ENCODE data around the gene RAB1B. TPM values are rescaled to one million over a fixed set of nuclear protein-coding genes. Genes with fewer than 3 reads are reported as not detected.

The RAB1B gene
- total RNA-seq, 1 experiment from 2014 or later: 380 TPM

DNA sequence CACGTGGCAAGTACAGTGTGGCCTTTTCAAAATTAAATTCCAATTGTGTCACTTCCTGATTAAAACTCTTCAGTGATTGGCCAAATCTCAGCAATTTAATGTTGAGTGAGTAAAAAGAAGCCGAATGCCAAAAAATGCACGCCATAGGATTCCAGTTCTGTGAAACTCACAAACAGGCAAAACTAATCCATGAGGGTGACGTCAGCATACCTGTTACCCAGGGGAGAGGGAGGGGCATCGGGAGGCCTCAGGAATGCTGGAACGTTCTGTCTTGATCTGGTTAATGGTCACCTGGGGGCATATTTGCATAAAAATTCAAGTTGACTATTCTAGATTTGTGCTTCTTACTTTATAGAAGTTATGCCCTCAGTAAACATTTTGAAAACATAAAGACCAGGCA, 39.9 kb upstream of the RAB1B start:
- DNase-seq (no peak), ATAC-seq (no peak)
- Histone ChIP-seq H3F3A (ENCODE audit: low read length, unreplicated experiment) (no peaks in the 10 kb centered on the region), H3K36me3 (ENCODE audit: low read depth, low read length) (no peaks in the 10 kb centered on the region; the same call in 1 of the 2 replicates), H3K4me2 (ENCODE audit: low read length) (no peak overlapping the region), H3K9me3 (ENCODE audit: low read length) (no peaks in the 10 kb centered on the region), H3K79me2 (ENCODE audit: low read length) (no peaks in the 10 kb centered on the region), H3K9me2 (replicated peaks; ENCODE audit: low read length) (no peaks in the 10 kb centered on the region), H3K4me1 (ENCODE audit: insufficient read depth, low read length) (peaks cover 7% of the 10 kb centered on the region), H3K4me3 (ENCODE audit: low read length) (no peak overlapping the region), H3K27me3 (ENCODE audit: low read length) (no peaks in the 10 kb centered on the region), H4K20me1 (ENCODE audit: low read length) (no peaks in the 10 kb centered on the region), H3K27ac (ENCODE audit: low read length) (no peak overlapping the region), H3K9ac (ENCODE audit: low read length) (no peak overlapping the region), H2AFZ (ENCODE audit: low read length) (no peak overlapping the region)
- ChIA-PET CTCF (no interaction called here), POLR2A (ENCODE audit: unreplicated experiment) (no interaction called here)
- intact Hi-C loops (cut with micrococcal nuclease): no loop called here
- no TSS peak for BruUV-seq (replicated peaks)
- TF ChIP-seq CTCF (conservative IDR thresholded peaks at IDR 0.05; ENCODE audit: low read depth, low read length) (no peak), EZH2phosphoT487 (IDR thresholded peaks at IDR 0.05; ENCODE audit: borderline replicate concordance, low read length) (no peak), EZH2 (IDR thresholded peaks at IDR 0.05; ENCODE audit: low read length, unreplicated experiment) (no peak)

DNA sequence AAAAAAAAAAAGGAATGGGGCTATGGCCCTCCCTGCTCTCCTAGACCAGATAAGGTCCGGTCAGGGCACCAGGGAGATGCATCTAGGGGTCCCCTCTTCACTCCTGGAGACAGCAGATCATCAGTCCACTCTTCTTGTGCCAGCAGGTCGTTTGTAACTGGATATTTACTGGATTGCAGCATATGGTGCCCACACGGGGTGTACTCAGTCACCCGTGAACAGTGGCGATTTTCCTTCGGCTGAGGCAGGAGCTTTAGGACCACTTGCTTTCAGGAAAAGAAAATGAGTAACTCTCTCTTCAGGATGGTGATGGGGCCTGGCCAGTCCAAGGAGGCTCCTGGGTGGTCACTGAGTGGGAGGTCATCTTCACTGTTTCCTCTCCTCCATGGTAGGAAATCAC, 38.3 kb upstream of the RAB1B start:
- Histone ChIP-seq H3K4me3 (ENCODE audit: low read length) (no peak overlapping the region), H3K36me3 (ENCODE audit: low read depth, low read length) (no peaks in the 10 kb centered on the region; the same call in 1 of the 2 replicates), H3F3A (ENCODE audit: low read length, unreplicated experiment) (no peaks in the 10 kb centered on the region), H2AFZ (ENCODE audit: low read length) (no peak overlapping the region), H3K27me3 (ENCODE audit: low read length) (no peaks in the 10 kb centered on the region), H3K79me2 (ENCODE audit: low read length) (no peaks in the 10 kb centered on the region), H3K9ac (ENCODE audit: low read length) (no peak overlapping the region), H3K9me2 (replicated peaks; ENCODE audit: low read length) (no peaks in the 10 kb centered on the region), H3K27ac (ENCODE audit: low read length) (no peak overlapping the region), H3K4me1 (ENCODE audit: insufficient read depth, low read length) (peaks cover 7% of the 10 kb centered on the region), H3K4me2 (ENCODE audit: low read length) (no peak overlapping the region), H3K9me3 (ENCODE audit: low read length) (no peaks in the 10 kb centered on the region), H4K20me1 (ENCODE audit: low read length) (no peaks in the 10 kb centered on the region)
- TF ChIP-seq EZH2 (IDR thresholded peaks at IDR 0.05; ENCODE audit: low read length, unreplicated experiment) (no peak), EZH2phosphoT487 (IDR thresholded peaks at IDR 0.05; ENCODE audit: borderline replicate concordance, low read length) (no peak), CTCF (conservative IDR thresholded peaks at IDR 0.05; ENCODE audit: low read depth, low read length) (no peak)
- intact Hi-C loops (cut with micrococcal nuclease): no loop called here
- DNase-seq: no peak
- BruUV-seq (replicated peaks): no TSS peak
- ATAC-seq: no peak
- ChIA-PET CTCF (no interaction called here), POLR2A (ENCODE audit: unreplicated experiment) (no interaction called here)

- Histone ChIP-seq H3K4me1 (ENCODE audit: insufficient read depth, low read length) (peaks cover 7% of the 10 kb centered on the region), H3K9ac (ENCODE audit: low read length) (no peak overlapping the region), H3K4me3 (ENCODE audit: low read length) (no peak overlapping the region), H2AFZ (ENCODE audit: low read length) (no peak overlapping the region), H4K20me1 (ENCODE audit: low read length) (no peaks in the 10 kb centered on the region), H3K4me2 (ENCODE audit: low read length) (no peak overlapping the region), H3F3A (ENCODE audit: low read length, unreplicated experiment) (no peaks in the 10 kb centered on the region), H3K9me2 (replicated peaks; ENCODE audit: low read length) (no peaks in the 10 kb centered on the region), H3K27me3 (ENCODE audit: low read length) (no peaks in the 10 kb centered on the region), H3K27ac (ENCODE audit: low read length) (no peak overlapping the region), H3K9me3 (ENCODE audit: low read length) (no peaks in the 10 kb centered on the region), H3K79me2 (ENCODE audit: low read length) (no peaks in the 10 kb centered on the region), H3K36me3 (ENCODE audit: low read depth, low read length) (no peaks in the 10 kb centered on the region; the same call in 1 of the 2 replicates)
- ATAC-seq: no peak
- BruUV-seq (replicated peaks): no TSS peak
- no peak for TF ChIP-seq EZH2phosphoT487 (IDR thresholded peaks at IDR 0.05; ENCODE audit: borderline replicate concordance, low read length)
- TF ChIP-seq CTCF (conservative IDR thresholded peaks at IDR 0.05; ENCODE audit: low read depth, low read length): no peak
- no peak for TF ChIP-seq EZH2 (IDR thresholded peaks at IDR 0.05; ENCODE audit: low read length, unreplicated experiment)
- no peak for DNase-seq
- ChIA-PET POLR2A (ENCODE audit: unreplicated experiment) (no interaction called here), CTCF (no interaction called here)
- intact Hi-C loops (cut with micrococcal nuclease): no loop called here
These were observed 37.5 kb upstream of the RAB1B start for GRCh38 chr11:66230978-66231377.

Measured in PC-3 (cell line).